Immature natural killer cell (primary cell): ENCODE results near the gene ADCY10. TPM values are rescaled to one million over a fixed set of nuclear protein-coding genes. Genes with fewer than 3 reads are reported as not detected.
"Not testable (repeated sequence)": the region's sequence is repeated elsewhere in the genome, so short reads cannot be mapped to it uniquely, and the experiment has no call there.

Experiments
- DNase-seq, 3 donors: peaks; one replicate each; pipeline ENCODE4 v3.0.0; 2022; ENCODE audit warnings: mixed read lengths in 1 of 3
- H3K27ac Mint-ChIP-seq, 6 donors: one replicate each; pipeline ENCODE4 v1.8.0; 2020; ENCODE audit warnings: mixed read lengths in 6 of 6, mild to moderate bottlenecking in 5 of 6, inconsistent platforms in 4 of 6, moderate library complexity in 3 of 6
- H3K27me3 Mint-ChIP-seq, 3 donors: one replicate each; pipeline ENCODE4 v1.8.0; 2020 to 2021; ENCODE audit warnings: low read depth in 3 of 3, mild to moderate bottlenecking in 3 of 3, mixed read lengths in 3 of 3, moderate library complexity in 3 of 3, inconsistent platforms in 1 of 3
- H3K36me3 Mint-ChIP-seq, 3 donors: one replicate each; pipeline ENCODE4 v1.8.0; 2020; ENCODE audit warnings: mixed read lengths in 3 of 3, inconsistent platforms in 2 of 3, mild to moderate bottlenecking in 2 of 3
- H3K4me1 Mint-ChIP-seq, 2 donors: one replicate each; pipeline ENCODE4 v1.8.0; 2020; ENCODE audit warnings: inconsistent platforms in 2 of 2, mild to moderate bottlenecking in 2 of 2, mixed read lengths in 2 of 2, moderate library complexity in 1 of 2
- H3K4me3 Mint-ChIP-seq, 5 donors: one replicate each; pipeline ENCODE4 v1.8.0; 2020; ENCODE audit warnings: mild to moderate bottlenecking in 5 of 5, mixed read lengths in 5 of 5, inconsistent platforms in 3 of 5, moderate library complexity in 3 of 5
- H3K9me3 Mint-ChIP-seq, 6 donors: one replicate each; pipeline ENCODE4 v1.8.0; 2020; ENCODE audit warnings: mild to moderate bottlenecking in 6 of 6, mixed read lengths in 6 of 6, inconsistent platforms in 4 of 6, moderate library complexity in 3 of 6
- polyA plus RNA-seq, 3 donors: library from polyadenylated mRNA; unstranded; fragments of 300-500 nt; fragmentation: Illumina TruSeq; gene quantifications; one replicate each; pipeline ENCODE4 v1.2.3, GENCODE V29; 2021

The ADCY10 gene
- polyA plus RNA-seq, 3 donors from 2014 or later, result not detected

GRCh38 chr1:167899253-167899681 lies 14.7 kb downstream of the ADCY10 start:
- H3K4me3 Mint-ChIP-seq, result no peak overlapping the region
- no peaks in the 10 kb centered on the region for H3K9me3 Mint-ChIP-seq
- H3K27me3 Mint-ChIP-seq, result peaks cover 0 to 2% (median 0%) of the 10 kb centered on the region in 3 donors
- no peak overlapping the region for H3K27ac Mint-ChIP-seq
- H3K4me1 Mint-ChIP-seq, result no peaks in the 10 kb centered on the region
- DNase-seq, result no peak
- H3K36me3 Mint-ChIP-seq, result no peaks in the 10 kb centered on the region

GRCh38 chr1:167898578-167899222 lies 15.2 kb downstream of the ADCY10 start:
- Mint-ChIP-seq H3K4me1 (no peaks in the 10 kb centered on the region), H3K27ac (no peak overlapping the region), H3K27me3 (peaks cover 0 to under 1% (median 0%) of the 10 kb centered on the region in 3 donors)

GRCh38 chr1:167893798-167894197 lies 20.1 kb downstream of the ADCY10 start:
- peaks cover 0 to 4% (median 0%) of the 10 kb centered on the region in 3 donors for H3K27me3 Mint-ChIP-seq
- H3K9me3 Mint-ChIP-seq, result no peaks in the 10 kb centered on the region
- H3K4me3 Mint-ChIP-seq, result no peak overlapping the region
- DNase-seq, result no peak
- H3K4me1 Mint-ChIP-seq, result no peaks in the 10 kb centered on the region
- H3K27ac Mint-ChIP-seq, result no peak overlapping the region
- no peaks in the 10 kb centered on the region for H3K36me3 Mint-ChIP-seq

More at GRCh38 chr1:167898578-167899222, 15.2 kb downstream of the ADCY10 start:
- Mint-ChIP-seq H3K9me3 (no peaks in the 10 kb centered on the region), H3K4me3 (no peak overlapping the region), H3K36me3 (no peaks in the 10 kb centered on the region)
- DNase-seq, result no peak

GRCh38 chr1:167890400-167890799 lies 23.5 kb downstream of the ADCY10 start:
- no peak for DNase-seq
- Mint-ChIP-seq H3K27ac (no peak overlapping the region), H3K4me3 (no peak overlapping the region), H3K36me3 (no peaks in the 10 kb centered on the region), H3K4me1 (no peaks in the 10 kb centered on the region), H3K27me3 (peaks cover 1 to 5% (median 4%) of the 10 kb centered on the region in 3 donors), H3K9me3 (peaks cover 0 to 1% (median 0%) of the 10 kb centered on the region in 6 donors)

GRCh38 chr1:167887187-167887586 lies 26.7 kb downstream of the ADCY10 start:
- H3K27me3 Mint-ChIP-seq, H3K36me3 Mint-ChIP-seq, H3K9me3 Mint-ChIP-seq, H3K27ac Mint-ChIP-seq, DNase-seq, H3K4me1 Mint-ChIP-seq, H3K4me3 Mint-ChIP-seq: not testable (repeated sequence)

- H3K9me3 Mint-ChIP-seq, result peaks cover 0 to 1% (median 0%) of the 10 kb centered on the region in 6 donors
- no peak overlapping the region for H3K27ac Mint-ChIP-seq
- no peaks in the 10 kb centered on the region for H3K4me1 Mint-ChIP-seq
- peaks cover 1 to 5% (median 4%) of the 10 kb centered on the region in 3 donors for H3K27me3 Mint-ChIP-seq
- DNase-seq, result no peak
- no peak overlapping the region for H3K4me3 Mint-ChIP-seq
- peaks cover 0 to 5% (median 0%) of the 10 kb centered on the region in 3 donors for H3K36me3 Mint-ChIP-seq
These were observed 31.6 kb downstream of the ADCY10 start for GRCh38 chr1:167882376-167882775.

GRCh38 chr1:167881786-167882185 lies 32.1 kb downstream of the ADCY10 start:
- no peak overlapping the region for H3K27ac Mint-ChIP-seq
- H3K27me3 Mint-ChIP-seq, result peaks cover 1 to 5% (median 4%) of the 10 kb centered on the region in 3 donors
- peaks cover 0 to 1% (median 0%) of the 10 kb centered on the region in 6 donors for H3K9me3 Mint-ChIP-seq
- H3K4me1 Mint-ChIP-seq, result no peaks in the 10 kb centered on the region
- no peak overlapping the region for H3K4me3 Mint-ChIP-seq
- no peak for DNase-seq
- H3K36me3 Mint-ChIP-seq, result peaks cover 0 to 5% (median 0%) of the 10 kb centered on the region in 3 donors

GRCh38 chr1:167881069-167881468 lies 32.9 kb downstream of the ADCY10 start:
- Mint-ChIP-seq H3K27me3 (peaks cover 0 to 5% (median 4%) of the 10 kb centered on the region in 3 donors), H3K36me3 (peaks cover 0 to 5% (median 0%) of the 10 kb centered on the region in 3 donors), H3K4me1 (no peaks in the 10 kb centered on the region), H3K27ac (no peak overlapping the region), H3K4me3 (no peak overlapping the region), H3K9me3 (no peaks in the 10 kb centered on the region)
- no peak for DNase-seq

GRCh38 chr1:167880580-167881021 lies 33.3 kb downstream of the ADCY10 start:
- H3K36me3 Mint-ChIP-seq, result peaks cover 0 to 5% (median 0%) of the 10 kb centered on the region in 3 donors
- peaks cover 0 to 4% (median 2%) of the 10 kb centered on the region in 3 donors for H3K27me3 Mint-ChIP-seq
- H3K27ac Mint-ChIP-seq, result no peak overlapping the region
- no peak for DNase-seq
- no peak overlapping the region for H3K4me3 Mint-ChIP-seq
- H3K4me1 Mint-ChIP-seq, result no peaks in the 10 kb centered on the region
- no peaks in the 10 kb centered on the region for H3K9me3 Mint-ChIP-seq

- Mint-ChIP-seq H3K9me3 (no peaks in the 10 kb centered on the region), H3K36me3 (no peaks in the 10 kb centered on the region), H3K27ac (no peak overlapping the region), H3K4me3 (no peak overlapping the region), H3K4me1 (no peaks in the 10 kb centered on the region), H3K27me3 (peaks cover 0 to 4% (median 0%) of the 10 kb centered on the region in 3 donors)
- no peak for DNase-seq
These were observed 34.4 kb downstream of the ADCY10 start for GRCh38 chr1:167879508-167879907.

- H3K9me3 Mint-ChIP-seq, result no peaks in the 10 kb centered on the region
- H3K27me3 Mint-ChIP-seq, result no peaks in the 10 kb centered on the region
- no peak for DNase-seq
- no peak overlapping the region for H3K4me3 Mint-ChIP-seq
- H3K27ac Mint-ChIP-seq, result no peak overlapping the region
- H3K36me3 Mint-ChIP-seq, result no peaks in the 10 kb centered on the region
- H3K4me1 Mint-ChIP-seq, result no peaks in the 10 kb centered on the region
These were observed 35.4 kb downstream of the ADCY10 start for GRCh38 chr1:167878372-167879160.

- no peaks in the 10 kb centered on the region for H3K4me1 Mint-ChIP-seq
- no peak overlapping the region for H3K27ac Mint-ChIP-seq
- no peaks in the 10 kb centered on the region for H3K27me3 Mint-ChIP-seq
- no peaks in the 10 kb centered on the region for H3K9me3 Mint-ChIP-seq
- H3K36me3 Mint-ChIP-seq, result no peaks in the 10 kb centered on the region
- DNase-seq, result no peak
- H3K4me3 Mint-ChIP-seq, result no peak overlapping the region
These were observed 37.2 kb downstream of the ADCY10 start for GRCh38 chr1:167876597-167877175.

- Mint-ChIP-seq H3K27ac (no peak overlapping the region), H3K4me1 (no peaks in the 10 kb centered on the region), H3K27me3 (no peaks in the 10 kb centered on the region), H3K4me3 (no peak overlapping the region), H3K9me3 (no peaks in the 10 kb centered on the region), H3K36me3 (no peaks in the 10 kb centered on the region)
- DNase-seq, result no peak
These were observed 42.6 kb downstream of the ADCY10 start for GRCh38 chr1:167871331-167871730.
